Measurements from ENCODE around the gene CLPTM1L. TPM values are rescaled to one million over a fixed set of nuclear protein-coding genes. Genes with fewer than 3 reads are reported as not detected.
"Not testable (repeated sequence)": the region's sequence is repeated elsewhere in the genome, so short reads cannot be mapped to it uniquely, and the experiment has no call there.

Gene CLPTM1L
- total RNA-seq, 4 donors from 2014 or later: 62.6 to 132 (median 93.5) TPM

DNA sequence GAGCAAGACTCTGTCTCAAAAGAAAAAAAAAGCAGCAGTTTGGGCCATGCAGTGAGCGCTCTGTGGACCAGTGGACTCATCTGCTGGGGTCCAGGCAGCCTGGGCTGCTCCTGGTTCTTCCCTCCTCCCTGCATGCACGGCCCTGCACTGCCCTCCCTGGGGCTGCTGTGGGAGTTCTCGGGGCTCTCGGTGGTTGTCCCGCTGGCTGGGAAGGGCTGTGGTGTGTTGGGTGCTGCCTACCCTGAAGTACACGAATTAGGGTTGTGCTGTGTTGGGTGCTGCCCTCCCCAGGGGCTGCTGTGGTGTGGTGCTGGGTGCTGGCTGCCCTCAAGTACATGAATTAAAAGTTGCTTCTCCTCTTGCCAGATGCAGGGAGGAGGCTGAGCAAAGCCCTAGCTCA is 18.3 kb upstream of the CLPTM1L start:
- WGBS: 54% methylated on average over 4 of the region's 6 CpGs
- H3K4me1 ChIP-seq: no peaks in the 10 kb centered on the region
- H3K27me3 ChIP-seq: peaks cover 64% of the 10 kb centered on the region
- DNase-seq (ENCODE audit: low spot score in 2 of 2): no peak
- TF ChIP-seq, protein P1, sequence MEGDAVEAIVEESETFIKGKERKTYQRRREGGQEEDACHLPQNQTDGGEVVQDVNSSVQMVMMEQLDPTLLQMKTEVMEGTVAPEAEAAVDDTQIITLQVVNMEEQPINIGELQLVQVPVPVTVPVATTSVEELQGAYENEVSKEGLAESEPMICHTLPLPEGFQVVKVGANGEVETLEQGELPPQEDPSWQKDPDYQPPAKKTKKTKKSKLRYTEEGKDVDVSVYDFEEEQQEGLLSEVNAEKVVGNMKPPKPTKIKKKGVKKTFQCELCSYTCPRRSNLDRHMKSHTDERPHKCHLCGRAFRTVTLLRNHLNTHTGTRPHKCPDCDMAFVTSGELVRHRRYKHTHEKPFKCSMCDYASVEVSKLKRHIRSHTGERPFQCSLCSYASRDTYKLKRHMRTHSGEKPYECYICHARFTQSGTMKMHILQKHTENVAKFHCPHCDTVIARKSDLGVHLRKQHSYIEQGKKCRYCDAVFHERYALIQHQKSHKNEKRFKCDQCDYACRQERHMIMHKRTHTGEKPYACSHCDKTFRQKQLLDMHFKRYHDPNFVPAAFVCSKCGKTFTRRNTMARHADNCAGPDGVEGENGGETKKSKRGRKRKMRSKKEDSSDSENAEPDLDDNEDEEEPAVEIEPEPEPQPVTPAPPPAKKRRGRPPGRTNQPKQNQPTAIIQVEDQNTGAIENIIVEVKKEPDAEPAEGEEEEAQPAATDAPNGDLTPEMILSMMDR (IDR thresholded peaks at IDR 0.05): no peak
- TF ChIP-seq POLR2AphosphoS5 (IDR thresholded peaks at IDR 0.05) (no peak), EP300 (IDR thresholded peaks at IDR 0.05) (no peak), POLR2A (IDR thresholded peaks at IDR 0.05) (no peak)
- no peaks in the 10 kb centered on the region for H3K9me3 ChIP-seq
- no peaks in the 10 kb centered on the region for H3K36me3 ChIP-seq
- no peak overlapping the region for H3K4me3 ChIP-seq
- no peak overlapping the region for H3K27ac ChIP-seq

DNA sequence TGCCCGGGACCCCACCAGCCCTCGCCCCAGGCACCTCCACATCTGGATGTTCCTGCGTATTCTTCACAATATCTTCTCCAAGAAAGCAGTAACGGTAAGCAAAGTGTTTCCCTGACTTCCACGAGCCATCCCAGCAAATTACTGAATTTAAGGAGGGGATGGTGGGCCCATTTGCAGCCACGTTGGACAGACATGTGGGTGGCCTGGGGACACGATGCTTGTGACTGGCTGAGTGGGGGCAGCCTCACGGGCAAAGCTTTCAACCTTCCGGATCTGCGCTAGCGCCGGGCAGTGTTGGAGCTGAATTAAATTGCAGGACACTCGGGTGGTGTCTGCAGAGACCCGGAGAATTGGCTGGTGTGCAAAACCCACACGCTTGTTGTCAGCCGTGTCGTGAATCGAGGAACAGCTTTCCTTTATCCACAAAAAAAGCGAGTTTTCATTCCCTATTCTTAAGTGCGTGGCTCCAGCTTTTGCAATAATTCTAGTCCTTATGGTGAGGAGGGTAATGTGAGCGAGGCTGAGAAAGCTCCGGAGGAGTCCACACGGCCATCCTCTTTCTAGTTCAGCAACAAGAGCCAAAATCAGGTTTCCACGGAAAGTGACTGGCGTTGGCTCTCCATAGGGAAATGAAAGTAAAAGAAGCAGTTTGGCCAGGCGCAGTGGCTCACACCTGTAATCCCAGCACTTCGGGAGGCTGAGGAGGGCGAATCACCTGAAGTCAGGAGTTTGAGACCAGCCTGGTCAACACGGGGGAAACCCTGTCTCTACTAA is 17.5 kb upstream of the CLPTM1L start:
- DNase-seq (ENCODE audit: low spot score in 2 of 2): no peak
- H3K4me3 ChIP-seq: no peak overlapping the region
- WGBS: 85% methylated on average over 29 of the region's 29 CpGs
- H3K27me3 ChIP-seq: peaks cover 67% of the 10 kb centered on the region
- no peaks in the 10 kb centered on the region for H3K36me3 ChIP-seq
- TF ChIP-seq, protein P1 (IDR thresholded peaks at IDR 0.05): no peak
- TF ChIP-seq EP300 (IDR thresholded peaks at IDR 0.05) (no peak), POLR2A (IDR thresholded peaks at IDR 0.05) (no peak), POLR2AphosphoS5 (IDR thresholded peaks at IDR 0.05) (no peak)
- no peak overlapping the region for H3K27ac ChIP-seq
- H3K4me1 ChIP-seq: no peaks in the 10 kb centered on the region
- no peaks in the 10 kb centered on the region for H3K9me3 ChIP-seq

DNA sequence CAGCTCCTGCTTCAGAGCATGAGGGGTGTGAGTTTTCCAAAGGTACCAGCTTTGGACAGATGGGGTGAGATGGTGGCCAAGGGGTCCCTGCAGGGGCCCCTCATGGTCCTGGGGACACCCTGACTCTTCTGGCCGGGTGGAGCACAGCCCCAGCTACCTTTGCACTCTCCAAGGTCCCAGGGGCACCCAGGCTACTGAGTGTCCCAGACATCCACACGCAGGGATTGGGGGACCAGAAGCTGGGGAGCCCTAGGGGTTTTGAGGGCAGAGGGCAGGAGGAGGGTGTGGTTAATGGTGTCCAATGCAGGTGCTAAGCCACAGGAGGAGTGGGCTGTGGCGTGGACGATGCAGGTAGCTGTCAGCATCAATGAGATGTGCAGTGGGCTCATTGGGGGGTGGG is 16.0 kb upstream of the CLPTM1L start:
- no peak overlapping the region for H3K4me3 ChIP-seq
- DNase-seq (ENCODE audit: low spot score in 2 of 2): no peak
- H3K9me3 ChIP-seq: no peaks in the 10 kb centered on the region
- no peaks in the 10 kb centered on the region for H3K36me3 ChIP-seq
- H3K4me1 ChIP-seq: no peaks in the 10 kb centered on the region
- no peak overlapping the region for H3K27ac ChIP-seq
- TF ChIP-seq POLR2AphosphoS5 (IDR thresholded peaks at IDR 0.05): no peak
- 70% methylated on average over 4 of the region's 4 CpGs for WGBS
- peaks cover 74% of the 10 kb centered on the region for H3K27me3 ChIP-seq

DNA sequence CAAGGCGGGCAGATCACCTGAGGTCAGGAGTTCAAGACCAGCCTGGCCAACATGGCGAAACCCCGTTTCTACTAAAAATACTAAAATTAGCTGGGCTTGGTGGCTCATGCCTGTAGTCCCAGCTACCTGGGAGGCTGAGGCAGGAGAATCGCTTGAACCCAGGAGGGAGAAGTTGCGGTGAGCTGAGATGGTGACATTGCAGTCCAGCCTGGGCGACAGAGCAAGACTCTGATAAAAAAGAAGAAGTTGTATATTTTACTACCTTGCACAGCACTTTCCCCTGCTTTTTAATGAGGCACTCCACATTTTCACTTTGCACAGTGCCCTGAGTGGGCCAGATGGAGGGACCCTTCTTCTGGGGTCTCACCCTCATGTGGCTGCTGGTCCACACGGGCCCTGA is 15.5 kb upstream of the CLPTM1L start:
- not testable (repeated sequence) for DNase-seq (ENCODE audit: low spot score in 2 of 2); H3K4me1 ChIP-seq; H3K4me3 ChIP-seq; H3K27ac ChIP-seq; H3K36me3 ChIP-seq; H3K9me3 ChIP-seq
- H3K27me3 ChIP-seq: peaks cover 72% of the 10 kb centered on the region
- 84% methylated on average over 7 of the region's 7 CpGs for WGBS

DNA sequence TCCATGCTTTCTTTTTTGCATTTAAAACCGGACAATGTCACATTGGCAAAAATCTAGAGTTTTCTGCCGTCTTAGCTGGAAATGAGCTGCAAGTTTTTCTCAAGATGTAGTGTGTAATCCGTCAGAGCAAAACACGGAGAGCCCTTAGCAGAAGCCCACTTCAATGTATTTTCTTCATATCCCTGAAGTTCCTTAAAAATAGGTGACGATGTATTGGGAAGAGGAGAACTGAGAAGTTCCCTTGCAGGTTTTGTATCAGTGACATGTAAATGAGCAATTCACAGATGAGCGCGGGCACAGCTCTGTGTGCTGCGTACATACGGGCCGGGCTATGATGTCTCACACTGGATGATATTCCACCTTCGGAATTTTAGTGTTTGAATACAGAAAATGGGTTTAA is 14.8 kb upstream of the CLPTM1L start:
- H3K4me1 ChIP-seq: no peaks in the 10 kb centered on the region
- no peak overlapping the region for H3K4me3 ChIP-seq
- 89% methylated on average over 11 of the region's 11 CpGs for whole genome bisulfite sequencing
- H3K9me3 ChIP-seq: no peaks in the 10 kb centered on the region
- H3K27ac ChIP-seq: no peak overlapping the region
- DNase-seq (ENCODE audit: low spot score in 2 of 2): no peak
- peaks cover 65% of the 10 kb centered on the region for H3K27me3 ChIP-seq
- TF ChIP-seq EP300 (IDR thresholded peaks at IDR 0.05) (no peak), POLR2AphosphoS5 (IDR thresholded peaks at IDR 0.05) (no peak), POLR2A (IDR thresholded peaks at IDR 0.05) (no peak)
- TF ChIP-seq, protein P1 (IDR thresholded peaks at IDR 0.05): no peak
- H3K36me3 ChIP-seq: no peaks in the 10 kb centered on the region

DNA sequence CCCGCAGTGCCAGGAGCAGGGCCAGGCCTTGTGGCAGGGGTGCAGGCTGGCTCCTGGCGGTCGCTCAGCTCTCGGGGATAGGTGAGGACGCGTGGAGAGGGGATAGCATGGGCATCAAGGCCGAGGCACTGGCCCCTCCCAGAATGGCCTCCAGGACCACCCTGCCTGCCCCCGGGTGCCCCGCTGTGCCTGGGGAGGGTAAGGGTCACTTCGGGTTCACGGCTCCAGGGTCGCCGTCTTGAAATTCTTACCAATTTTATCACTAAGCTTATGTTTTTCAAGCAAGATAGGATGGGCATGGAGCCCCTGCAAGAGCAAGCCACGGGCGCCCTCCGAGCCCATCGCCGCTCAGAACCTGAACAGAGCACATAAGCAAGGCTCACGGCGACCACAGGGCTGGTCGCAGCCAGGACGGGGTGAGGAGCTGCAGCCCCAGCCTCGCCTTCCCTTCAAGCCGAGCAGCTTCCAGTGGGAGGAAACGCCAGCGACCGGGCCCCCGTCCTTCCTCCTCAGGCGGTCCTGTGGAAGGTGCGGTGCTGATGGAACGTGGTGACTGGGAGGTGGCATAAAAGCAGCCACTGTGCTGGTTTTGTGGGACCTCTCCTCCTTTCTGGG is 14.2 kb upstream of the CLPTM1L start:
- Histone ChIP-seq H3K4me1 (no peaks in the 10 kb centered on the region), H3K27me3 (peaks cover 59% of the 10 kb centered on the region), H3K4me3 (no peak overlapping the region), H3K9me3 (no peaks in the 10 kb centered on the region), H3K27ac (no peak overlapping the region), H3K36me3 (no peaks in the 10 kb centered on the region)
- 61% methylated on average over 2 of the region's 31 CpGs for WGBS
- DNase-seq (ENCODE audit: low spot score in 2 of 2): no peak
- no peak for TF ChIP-seq EP300 (IDR thresholded peaks at IDR 0.05)

All from suprapubic skin (tissue), 4 donors.